HepG2 (cell line): Measurements from ENCODE around the gene C2orf78. TPM values are rescaled to one million over a fixed set of nuclear protein-coding genes. Genes with fewer than 3 reads are reported as not detected.

Source experiments
- ATF1 ChIP-seq: IDR thresholded peaks from 2 replicates; pipeline ENCODE4 v1.6.1; 2016; ENCODE audit warnings: mild to moderate bottlenecking, control low read depth
- FOXA1 ChIP-seq, 2 experiments: fragments of 450-650 bp in 1 of 2; sonication (generic) in 1 of 2; formaldehyde crosslinking in 1 of 2; IDR thresholded peaks; 2 replicates each; pipeline versions ENCODE4 v1.4.0 to v1.6.1; 2016 to 2020; ENCODE audit warnings: missing genetic modification reagents in 1 of 2
- FOXP4 ChIP-seq: sonication (generic); formaldehyde crosslinking; IDR thresholded peaks from 2 replicates; pipeline ENCODE4 v1.4.0; 2020; ENCODE audit warnings: missing genetic modification reagents
- MYC ChIP-seq: sonication (generic); formaldehyde crosslinking; IDR thresholded peaks from 2 replicates; pipeline ENCODE4 v1.9.0; 2021; ENCODE audit warnings: missing genetic modification reagents, borderline replicate concordance
- MYNN ChIP-seq: sonication (generic); formaldehyde crosslinking; IDR thresholded peaks from 2 replicates; pipeline ENCODE4 v1.4.0; 2020; ENCODE audit warnings: mild to moderate bottlenecking, low read depth, missing genetic modification reagents
- POLR2G ChIP-seq: fragments of 200-400 bp; formaldehyde crosslinking; IDR thresholded peaks from 2 replicates; pipeline ENCODE4 v1.6.1; 2018; ENCODE audit warnings: mild to moderate bottlenecking, low read depth, low read length, moderate library complexity
- RXRB ChIP-seq: IDR thresholded peaks from 2 replicates; pipeline ENCODE4 v1.6.1; 2016; ENCODE audit warnings: borderline replicate concordance, missing genetic modification reagents, missing compliant biosample characterization
- SP4 ChIP-seq: sonication (generic); formaldehyde crosslinking; IDR thresholded peaks from 2 replicates; pipeline ENCODE4 v1.8.1; 2023; ENCODE audit warnings: mild to moderate bottlenecking, missing genetic modification reagents
- TERF1 ChIP-seq: sonication (generic); formaldehyde crosslinking; IDR thresholded peaks from 2 replicates; pipeline ENCODE4 v1.8.0; 2022; ENCODE audit warnings: mild to moderate bottlenecking, missing genetic modification reagents, moderate library complexity
- ZFP36L2 ChIP-seq: sonication (generic); formaldehyde crosslinking; IDR thresholded peaks from 2 replicates; pipeline ENCODE4 v1.4.0; 2020; ENCODE audit warnings: missing genetic modification reagents
- ZNF101 ChIP-seq: sonication (generic); formaldehyde crosslinking; IDR thresholded peaks from 2 replicates; pipeline ENCODE4 v1.4.0; 2020; ENCODE audit warnings: mild to moderate bottlenecking, low read depth, missing genetic modification reagents, borderline replicate concordance
- ZNF343 ChIP-seq: sonication (generic); formaldehyde crosslinking; IDR thresholded peaks from 2 replicates; pipeline ENCODE4 v1.4.0; 2020; ENCODE audit warnings: mild to moderate bottlenecking, missing genetic modification reagents
- ZNF451 ChIP-seq: sonication (generic); formaldehyde crosslinking; IDR thresholded peaks from 2 replicates; pipeline ENCODE4 v1.5.0; 2020; ENCODE audit warnings: mild to moderate bottlenecking, missing genetic modification reagents
- ZNF598 ChIP-seq: sonication (generic); formaldehyde crosslinking; IDR thresholded peaks from 2 replicates; pipeline ENCODE4 v1.5.1; 2020; ENCODE audit warnings: mild to moderate bottlenecking, missing genetic modification reagents, borderline replicate concordance
- ZNF614 ChIP-seq: IDR thresholded peaks from 2 replicates; pipeline ENCODE4 v1.6.1; 2018; ENCODE audit warnings: missing biosample characterization, missing genetic modification reagents, inconsistent platforms, borderline replicate concordance
- ZNF850 ChIP-seq: sonication (generic); formaldehyde crosslinking; conservative IDR thresholded peaks from 2 replicates; pipeline ENCODE4 v1.9.0; 2021; ENCODE audit warnings: mild to moderate bottlenecking, missing genetic modification reagents
- ZSCAN12 ChIP-seq: sonication (generic); formaldehyde crosslinking; IDR thresholded peaks from 2 replicates; pipeline ENCODE4 v1.9.0; 2021; ENCODE audit warnings: mild to moderate bottlenecking, missing genetic modification reagents
- ZSCAN30 ChIP-seq: sonication (generic); formaldehyde crosslinking; IDR thresholded peaks from 2 replicates; pipeline ENCODE4 v1.5.0; 2020; ENCODE audit warnings: mild to moderate bottlenecking, missing genetic modification reagents
- polyA plus RNA-seq, 8 experiments: library from polyadenylated mRNA; depleted of rRNA in 3 of 8; stranded (reverse) in 7 of 8; unstranded in 1 of 8; fragments of >200 nt; fragmentation: Illumina TruSeq in 4 of 8; extraction: Trizol in 4 of 8; gene quantifications; 2 replicates each; pipeline versions ENCODE4 v1.2.1 to v1.2.3, GENCODE V29; 2011 to 2016; ENCODE audit warnings: low read depth in 4 of 8, missing spikeins in 1 of 8, mixed read lengths in 1 of 8; ENCODE audit not compliant: insufficient read depth in 1 of 8
- total RNA-seq, 5 experiments: library from RNA; depleted of rRNA; stranded (reverse); fragments of >200 nt; fragmentation: Illumina TruSeq; extraction: Trizol; gene quantifications; 2 replicates each; pipeline ENCODE4 v1.2.3, GENCODE V29; 2016; ENCODE audit warnings: low read depth in 1 of 5
- TF ChIP-seq, protein P1 (sequence below): sonication (generic); formaldehyde crosslinking; IDR thresholded peaks from 2 replicates; pipeline ENCODE4 v1.8.0; 2022; ENCODE audit warnings: low read depth, missing genetic modification reagents
- TF ChIP-seq, protein P2 (sequence below): sonication (generic); formaldehyde crosslinking; IDR thresholded peaks from 2 replicates; pipeline ENCODE4 v1.5.0; 2020; ENCODE audit warnings: mild to moderate bottlenecking, missing genetic modification reagents, borderline replicate concordance

The C2orf78 gene
- total and polyA plus RNA-seq, 2 of the 13 experiments (the other 11 are each of a cell fraction or from before 2014, with no cell fraction given), result not detected

DNA sequence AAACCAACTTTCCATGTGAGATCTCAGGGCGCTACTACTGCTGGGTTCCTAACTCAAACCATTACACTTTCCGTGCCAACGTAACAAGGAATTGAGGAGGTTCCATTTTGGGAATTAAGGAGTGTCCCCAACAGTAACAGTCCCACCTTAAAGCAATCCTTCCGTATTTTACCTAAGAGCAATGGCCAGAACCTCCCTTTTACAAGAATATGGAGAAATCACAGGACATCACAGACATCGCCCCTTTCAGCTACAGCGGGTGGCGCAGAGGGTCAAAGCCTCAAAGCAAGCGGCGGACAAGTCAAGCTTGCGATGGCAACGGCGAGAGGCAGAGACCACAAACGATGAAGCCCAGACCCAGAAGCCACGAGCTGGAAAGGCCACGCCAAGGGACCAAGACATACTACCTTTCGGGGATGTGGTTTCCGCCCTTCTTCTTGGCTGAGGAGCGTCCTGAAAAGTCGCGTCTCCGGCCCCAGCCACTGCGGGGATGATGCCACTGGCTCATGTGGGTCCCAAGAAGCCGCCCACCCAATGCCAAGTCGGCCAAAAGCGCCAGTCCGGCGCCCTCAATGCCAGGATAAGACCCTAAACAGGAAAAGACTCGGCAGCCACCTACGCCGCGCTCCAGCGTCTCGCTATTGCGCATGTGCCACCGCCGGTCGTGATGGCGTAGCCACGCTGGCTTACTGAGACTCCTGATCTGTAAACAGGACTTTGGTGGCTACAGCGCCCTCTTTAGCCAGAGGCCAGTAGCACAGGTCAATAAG, 4.3 kb upstream of the C2orf78 start, which contains the start of gene DUSP11 (continued):
- TF ChIP-seq ZSCAN30 (CRISPR knock-in tag) (peak; percentile 59; the same call in 1 of the 2 replicates), FOXA1 (IDR thresholded peaks at IDR 0.05) (peak; percentile 63; the same call in 1 of the 2 replicates), FOXA1 (CRISPR knock-in tag; IDR thresholded peaks at IDR 0.05) (peak; percentile 99), TERF1 (CRISPR knock-in tag) (no peak), RXRB (peak; percentile 69; the same call in 1 of the 2 replicates), ZNF101 (CRISPR knock-in tag) (no peak), ATF1 (CRISPR knock-in tag) (no peak), ZFP36L2 (CRISPR knock-in tag) (no peak), SP4 (peak; percentile 65), MYC (peak; percentile 91), POLR2G (peak; percentile 98), MYNN (CRISPR knock-in tag) (no peak; the same call in 1 of the 2 replicates), ZNF850 (CRISPR knock-in tag) (no peak), FOXP4 (CRISPR knock-in tag) (peak; percentile 88), ZNF598 (CRISPR knock-in tag) (peak; percentile 96; the same call in 1 of the 2 replicates), ZNF614 (CRISPR knock-in tag) (peak; percentile 84; the same call in 1 of the 2 replicates), ZNF343 (0 out of 2 replicates have a peak, but pooled peaks have one; percentile 54), ZNF451 (CRISPR knock-in tag) (peak; percentile 90; the same call in 1 of the 2 replicates), ZSCAN12 (CRISPR knock-in tag) (no peak)
- TF ChIP-seq, protein P1, sequence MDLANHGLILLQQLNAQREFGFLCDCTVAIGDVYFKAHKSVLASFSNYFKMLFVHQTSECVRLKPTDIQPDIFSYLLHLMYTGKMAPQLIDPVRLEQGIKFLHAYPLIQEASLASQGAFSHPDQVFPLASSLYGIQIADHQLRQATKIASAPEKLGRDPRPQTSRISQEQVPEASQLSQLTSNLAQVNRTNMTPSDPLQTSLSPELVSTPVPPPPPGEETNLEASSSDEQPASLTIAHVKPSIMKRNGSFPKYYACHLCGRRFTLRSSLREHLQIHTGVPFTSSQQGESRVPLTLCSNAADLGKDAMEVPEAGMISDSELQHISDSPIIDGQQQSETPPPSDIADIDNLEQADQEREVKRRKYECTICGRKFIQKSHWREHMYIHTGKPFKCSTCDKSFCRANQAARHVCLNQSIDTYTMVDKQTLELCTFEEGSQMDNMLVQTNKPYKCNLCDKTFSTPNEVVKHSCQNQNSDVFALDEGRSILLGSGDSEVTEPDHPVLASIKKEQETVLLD, result no peak
- TF ChIP-seq, protein P2, sequence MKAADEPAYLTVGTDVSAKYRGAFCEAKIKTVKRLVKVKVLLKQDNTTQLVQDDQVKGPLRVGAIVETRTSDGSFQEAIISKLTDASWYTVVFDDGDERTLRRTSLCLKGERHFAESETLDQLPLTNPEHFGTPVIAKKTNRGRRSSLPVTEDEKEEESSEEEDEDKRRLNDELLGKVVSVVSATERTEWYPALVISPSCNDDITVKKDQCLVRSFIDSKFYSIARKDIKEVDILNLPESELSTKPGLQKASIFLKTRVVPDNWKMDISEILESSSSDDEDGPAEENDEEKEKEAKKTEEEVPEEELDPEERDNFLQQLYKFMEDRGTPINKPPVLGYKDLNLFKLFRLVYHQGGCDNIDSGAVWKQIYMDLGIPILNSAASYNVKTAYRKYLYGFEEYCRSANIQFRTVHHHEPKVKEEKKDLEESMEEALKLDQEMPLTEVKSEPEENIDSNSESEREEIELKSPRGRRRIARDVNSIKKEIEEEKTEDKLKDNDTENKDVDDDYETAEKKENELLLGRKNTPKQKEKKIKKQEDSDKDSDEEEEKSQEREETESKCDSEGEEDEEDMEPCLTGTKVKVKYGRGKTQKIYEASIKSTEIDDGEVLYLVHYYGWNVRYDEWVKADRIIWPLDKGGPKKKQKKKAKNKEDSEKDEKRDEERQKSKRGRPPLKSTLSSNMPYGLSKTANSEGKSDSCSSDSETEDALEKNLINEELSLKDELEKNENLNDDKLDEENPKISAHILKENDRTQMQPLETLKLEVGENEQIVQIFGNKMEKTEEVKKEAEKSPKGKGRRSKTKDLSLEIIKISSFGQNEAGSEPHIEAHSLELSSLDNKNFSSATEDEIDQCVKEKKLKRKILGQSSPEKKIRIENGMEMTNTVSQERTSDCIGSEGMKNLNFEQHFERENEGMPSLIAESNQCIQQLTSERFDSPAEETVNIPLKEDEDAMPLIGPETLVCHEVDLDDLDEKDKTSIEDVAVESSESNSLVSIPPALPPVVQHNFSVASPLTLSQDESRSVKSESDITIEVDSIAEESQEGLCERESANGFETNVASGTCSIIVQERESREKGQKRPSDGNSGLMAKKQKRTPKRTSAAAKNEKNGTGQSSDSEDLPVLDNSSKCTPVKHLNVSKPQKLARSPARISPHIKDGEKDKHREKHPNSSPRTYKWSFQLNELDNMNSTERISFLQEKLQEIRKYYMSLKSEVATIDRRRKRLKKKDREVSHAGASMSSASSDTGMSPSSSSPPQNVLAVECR (CRISPR knock-in tag), result peak; percentile 91
